GM12875 (cell line): ENCODE results near the gene GPR142.

Source experiments
- H3K4me3 ChIP-seq: one replicate; pipeline ENCODE4 v1.5.1; 2011; ENCODE audit warnings: low read depth, low read length, control low read depth
- CTCF ChIP-seq: IDR thresholded peaks from 2 replicates; pipeline ENCODE4 v1.5.1; 2011; ENCODE audit warnings: low read depth, mild to moderate bottlenecking, control low read depth, inconsistent platforms, low read length, moderate library complexity, borderline replicate concordance; ENCODE audit not compliant: insufficient read depth

The GPR142 gene

DNA sequence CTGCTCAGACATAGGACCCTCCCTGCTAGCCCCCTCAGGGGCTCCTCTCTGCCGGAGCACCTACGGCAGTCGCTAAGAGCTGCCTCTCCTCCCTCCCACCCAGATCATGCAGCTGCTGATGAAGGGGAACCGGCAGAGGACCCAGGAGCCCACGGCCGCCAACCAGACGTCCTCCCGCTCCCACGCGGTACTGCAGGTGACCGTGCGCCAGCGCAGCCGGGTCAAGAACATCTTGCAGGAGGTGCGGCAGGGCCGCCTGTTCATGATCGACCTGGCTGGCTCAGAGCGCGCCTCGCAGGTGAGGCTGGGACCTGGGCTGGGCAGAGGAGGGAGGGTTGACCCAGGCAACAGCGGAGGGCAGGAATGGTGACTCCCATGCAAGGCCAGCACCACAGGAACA is 22.6 kb upstream of the GPR142 start:
- TF ChIP-seq CTCF = no peak
- H3K4me3 ChIP-seq = no peak overlapping the region

- no peak for TF ChIP-seq CTCF
- no peak overlapping the region for H3K4me3 ChIP-seq
Measured at GRCh38 chr17:74345433-74346241, 21.7 kb upstream of the GPR142 start.

DNA sequence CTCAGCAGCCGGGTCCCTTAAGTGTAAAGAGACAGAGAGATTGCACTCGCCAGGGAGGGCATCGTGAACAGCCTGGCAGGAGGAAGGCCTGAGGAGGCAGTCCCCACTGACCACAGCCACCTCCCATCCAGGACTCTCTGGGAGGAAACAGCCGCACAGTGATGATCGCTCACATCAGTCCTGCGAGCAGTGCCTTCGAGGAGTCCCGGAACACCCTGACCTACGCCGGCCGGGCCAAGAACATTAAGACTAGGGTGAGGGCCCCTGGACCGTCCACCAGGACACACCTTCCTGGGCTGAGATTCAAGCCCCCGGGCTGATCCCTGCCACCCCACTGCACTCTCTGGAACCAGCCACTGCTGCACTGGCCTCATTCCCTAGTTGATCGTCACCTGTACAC is 19.7 kb upstream of the GPR142 start:
- TF ChIP-seq CTCF = no peak
- no peak overlapping the region for H3K4me3 ChIP-seq

GRCh38 chr17:74349120-74349519 is 18.2 kb upstream of the GPR142 start:
- no peak overlapping the region for H3K4me3 ChIP-seq
- TF ChIP-seq CTCF = no peak

- no peak for TF ChIP-seq CTCF
Measured at GRCh38 chr17:74350486-74350885, 16.8 kb upstream of the GPR142 start.

DNA sequence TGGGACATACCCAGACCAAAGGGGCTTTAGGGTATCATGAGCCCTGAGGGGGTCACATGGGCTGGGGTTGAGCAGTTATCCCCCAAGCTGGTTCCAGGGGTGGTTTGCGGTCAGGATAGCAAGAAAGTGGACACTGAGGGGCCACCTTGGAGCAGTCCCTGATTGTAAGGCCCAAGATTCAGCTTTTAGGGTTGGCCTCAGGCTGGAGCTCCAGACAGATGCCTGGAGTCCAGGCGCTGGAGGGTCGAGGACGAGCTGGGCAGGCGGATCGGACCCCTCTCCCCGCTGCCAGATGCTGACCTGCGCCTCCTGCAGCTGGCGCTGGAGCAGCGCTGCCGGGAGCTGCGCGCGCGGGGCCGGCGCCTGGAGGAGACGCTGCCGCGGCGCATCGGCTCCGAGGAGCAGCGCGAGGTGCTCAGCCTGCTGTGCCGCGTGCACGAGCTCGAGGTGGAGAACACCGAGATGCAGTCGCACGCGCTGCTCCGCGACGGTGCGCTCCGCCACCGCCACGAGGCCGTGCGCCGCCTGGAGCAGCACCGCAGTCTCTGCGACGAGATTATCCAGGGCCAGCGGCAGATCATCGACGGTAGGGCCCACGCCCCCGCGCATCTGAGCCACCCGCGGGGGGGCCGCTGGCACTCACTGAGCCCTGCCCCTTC is 15.6 kb upstream of the GPR142 start:
- H3K4me3 ChIP-seq = no peak overlapping the region
- no peak for TF ChIP-seq CTCF

More at GRCh38 chr17:74350486-74350885, 16.8 kb upstream of the GPR142 start:
- H3K4me3 ChIP-seq = no peak overlapping the region
